ENCODE results near the gene FAM83D. TPM values are rescaled to one million over a fixed set of nuclear protein-coding genes. Genes with fewer than 3 reads are reported as not detected.

The FAM83D gene
- total RNA-seq, 1 donor from 2014 or later: 73.9 TPM

DNA sequence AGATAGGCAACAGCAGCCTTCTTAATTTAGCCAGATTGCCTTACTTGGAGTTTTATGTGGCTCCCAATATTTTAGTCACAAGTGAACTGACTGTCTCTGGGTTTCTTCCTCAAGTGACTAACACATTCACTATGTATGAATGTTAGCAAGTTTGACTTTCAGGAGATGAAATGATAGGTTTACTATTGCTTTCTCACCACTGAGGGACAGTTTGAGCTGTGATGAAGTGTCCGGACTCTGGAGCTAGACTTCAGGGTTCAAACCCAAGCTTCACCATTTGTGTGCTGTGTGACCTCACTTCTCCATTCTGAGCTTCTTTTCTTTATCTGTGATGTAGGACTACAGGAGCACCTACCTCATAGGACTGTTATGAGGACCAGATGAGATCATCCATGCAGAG lies 44.1 kb downstream of the FAM83D start:
- Histone ChIP-seq H3K9ac (no peak overlapping the region), H3K79me2 (ENCODE audit: low read depth) (peaks cover 34% of the 10 kb centered on the region), H2AFZ (replicated peaks) (no peak overlapping the region), H3K27ac (no peak overlapping the region), H3K4me2 (no peak overlapping the region), H3K4me1 (no peaks in the 10 kb centered on the region), H3F3A (ENCODE audit: low read depth) (no peaks in the 10 kb centered on the region), H3K4me3 (no peak overlapping the region), H3K36me3 (peaks cover 11% of the 10 kb centered on the region), H3K27me3 (no peaks in the 10 kb centered on the region), H4K20me1 (ENCODE audit: low read depth) (peaks cover 15% of the 10 kb centered on the region), H3K9me3 (ENCODE audit: low read depth) (no peaks in the 10 kb centered on the region)
- H3K4me1 Mint-ChIP-seq: peaks cover 8% of the 10 kb centered on the region
- no peaks in the 10 kb centered on the region for H3K9me3 Mint-ChIP-seq
- H3K27ac Mint-ChIP-seq: no peak overlapping the region
- no peak overlapping the region for H3K4me3 Mint-ChIP-seq
- TF ChIP-seq EZH2 (IDR thresholded peaks at IDR 0.05) (no peak), EZH2phosphoT487 (IDR thresholded peaks at IDR 0.05) (no peak)
- TF ChIP-seq, protein P1, sequence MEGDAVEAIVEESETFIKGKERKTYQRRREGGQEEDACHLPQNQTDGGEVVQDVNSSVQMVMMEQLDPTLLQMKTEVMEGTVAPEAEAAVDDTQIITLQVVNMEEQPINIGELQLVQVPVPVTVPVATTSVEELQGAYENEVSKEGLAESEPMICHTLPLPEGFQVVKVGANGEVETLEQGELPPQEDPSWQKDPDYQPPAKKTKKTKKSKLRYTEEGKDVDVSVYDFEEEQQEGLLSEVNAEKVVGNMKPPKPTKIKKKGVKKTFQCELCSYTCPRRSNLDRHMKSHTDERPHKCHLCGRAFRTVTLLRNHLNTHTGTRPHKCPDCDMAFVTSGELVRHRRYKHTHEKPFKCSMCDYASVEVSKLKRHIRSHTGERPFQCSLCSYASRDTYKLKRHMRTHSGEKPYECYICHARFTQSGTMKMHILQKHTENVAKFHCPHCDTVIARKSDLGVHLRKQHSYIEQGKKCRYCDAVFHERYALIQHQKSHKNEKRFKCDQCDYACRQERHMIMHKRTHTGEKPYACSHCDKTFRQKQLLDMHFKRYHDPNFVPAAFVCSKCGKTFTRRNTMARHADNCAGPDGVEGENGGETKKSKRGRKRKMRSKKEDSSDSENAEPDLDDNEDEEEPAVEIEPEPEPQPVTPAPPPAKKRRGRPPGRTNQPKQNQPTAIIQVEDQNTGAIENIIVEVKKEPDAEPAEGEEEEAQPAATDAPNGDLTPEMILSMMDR (IDR thresholded peaks at IDR 0.05): no peak
- peaks cover 10% of the 10 kb centered on the region for H3K36me3 Mint-ChIP-seq
- DNase-seq (ENCODE audit: low spot score): no peak
- no peaks in the 10 kb centered on the region for H3K27me3 Mint-ChIP-seq (ENCODE audit: insufficient read depth, low read depth)

DNA sequence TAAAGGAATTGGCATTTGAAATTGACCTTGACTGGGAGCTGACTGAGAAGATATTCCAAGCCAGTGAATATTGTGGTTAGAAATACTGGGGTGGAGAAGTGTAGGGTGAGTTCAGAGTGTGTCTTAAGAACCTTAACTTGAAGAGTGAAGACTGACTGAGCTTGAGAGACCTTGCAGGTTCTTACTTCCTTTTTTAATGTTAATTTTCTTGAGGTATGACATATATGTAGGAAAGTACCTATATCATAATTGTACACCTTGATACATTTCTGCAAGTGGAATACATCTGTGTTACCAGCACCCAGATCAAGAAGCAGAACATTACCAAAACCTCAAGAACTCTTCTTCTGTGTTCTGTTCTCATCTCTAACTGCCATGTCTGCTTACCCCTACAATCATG lies 46.9 kb downstream of the FAM83D start:
- Histone ChIP-seq H3K9me3 (ENCODE audit: low read depth) (no peaks in the 10 kb centered on the region), H2AFZ (replicated peaks) (no peak overlapping the region), H3F3A (ENCODE audit: low read depth) (no peaks in the 10 kb centered on the region), H3K4me3 (no peak overlapping the region), H3K36me3 (peaks cover 11% of the 10 kb centered on the region), H3K79me2 (ENCODE audit: low read depth) (peaks cover 17% of the 10 kb centered on the region), H3K4me1 (no peaks in the 10 kb centered on the region), H3K27me3 (no peaks in the 10 kb centered on the region), H3K4me2 (no peak overlapping the region), H3K27ac (no peak overlapping the region), H3K9ac (no peak overlapping the region), H4K20me1 (ENCODE audit: low read depth) (peaks cover 5% of the 10 kb centered on the region)
- Mint-ChIP-seq H3K4me1 (no peaks in the 10 kb centered on the region), H3K9me3 (no peaks in the 10 kb centered on the region), H3K27me3 (ENCODE audit: insufficient read depth, low read depth) (no peaks in the 10 kb centered on the region), H3K4me3 (no peak overlapping the region), H3K27ac (no peak overlapping the region), H3K36me3 (peaks cover 10% of the 10 kb centered on the region)
- TF ChIP-seq EZH2phosphoT487 (IDR thresholded peaks at IDR 0.05): no peak
- TF ChIP-seq EZH2 (IDR thresholded peaks at IDR 0.05): no peak
- TF ChIP-seq, protein P1 (IDR thresholded peaks at IDR 0.05): no peak
- DNase-seq (ENCODE audit: low spot score): no peak

DNA sequence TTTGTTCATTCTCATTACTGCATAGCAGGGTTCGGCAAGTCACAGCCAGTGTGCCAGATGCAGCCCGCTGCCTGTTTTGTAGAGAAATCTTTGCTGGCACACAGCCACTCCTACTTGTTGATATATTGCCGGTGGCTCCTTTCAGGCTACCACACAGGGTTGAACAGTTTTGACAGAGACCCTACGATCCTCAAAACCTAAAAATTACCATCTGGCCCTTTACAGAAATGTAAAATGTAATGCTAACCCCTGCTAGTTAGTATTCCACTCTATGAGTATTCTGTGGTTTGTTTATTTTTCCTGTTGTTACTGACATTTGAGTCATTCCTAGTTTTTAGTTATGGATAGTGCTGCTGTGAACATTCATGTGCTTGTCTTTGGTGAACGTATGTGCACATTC lies 47.4 kb downstream of the FAM83D start:
- Mint-ChIP-seq H3K4me1 (no peaks in the 10 kb centered on the region), H3K4me3 (no peak overlapping the region), H3K9me3 (no peaks in the 10 kb centered on the region), H3K36me3 (peaks cover 10% of the 10 kb centered on the region), H3K27me3 (ENCODE audit: insufficient read depth, low read depth) (no peaks in the 10 kb centered on the region), H3K27ac (no peak overlapping the region)
- Histone ChIP-seq H4K20me1 (ENCODE audit: low read depth) (peaks cover 5% of the 10 kb centered on the region), H2AFZ (replicated peaks) (no peak overlapping the region), H3K4me2 (no peak overlapping the region), H3K36me3 (peaks cover 11% of the 10 kb centered on the region), H3F3A (ENCODE audit: low read depth) (no peaks in the 10 kb centered on the region), H3K27ac (no peak overlapping the region), H3K27me3 (no peaks in the 10 kb centered on the region), H3K79me2 (ENCODE audit: low read depth) (peaks cover 18% of the 10 kb centered on the region), H3K9ac (no peak overlapping the region), H3K9me3 (ENCODE audit: low read depth) (no peaks in the 10 kb centered on the region), H3K4me3 (no peak overlapping the region), H3K4me1 (no peaks in the 10 kb centered on the region)
- TF ChIP-seq, protein P1 (IDR thresholded peaks at IDR 0.05): no peak
- TF ChIP-seq EZH2 (IDR thresholded peaks at IDR 0.05) (no peak), EZH2phosphoT487 (IDR thresholded peaks at IDR 0.05) (no peak)
- DNase-seq (ENCODE audit: low spot score): no peak

All from neural progenitor cell (in vitro differentiated cells).